Activated CD4-positive, alpha-beta T cell treated with anti-CD3 and anti-CD28 coated beads, Interleukin-2, Interleukin-6, amounts not matched to agents 100 ng/mL and 50 ng/mL, durations not matched to agents 16 hours and 8 hours (primary cell): ENCODE measurements around the gene ASXL3.

Experiments used
- DNase-seq: peaks from one replicate; pipeline ENCODE4 v3.0.0-alpha.2; 2020

ASXL3 gene

DNA sequence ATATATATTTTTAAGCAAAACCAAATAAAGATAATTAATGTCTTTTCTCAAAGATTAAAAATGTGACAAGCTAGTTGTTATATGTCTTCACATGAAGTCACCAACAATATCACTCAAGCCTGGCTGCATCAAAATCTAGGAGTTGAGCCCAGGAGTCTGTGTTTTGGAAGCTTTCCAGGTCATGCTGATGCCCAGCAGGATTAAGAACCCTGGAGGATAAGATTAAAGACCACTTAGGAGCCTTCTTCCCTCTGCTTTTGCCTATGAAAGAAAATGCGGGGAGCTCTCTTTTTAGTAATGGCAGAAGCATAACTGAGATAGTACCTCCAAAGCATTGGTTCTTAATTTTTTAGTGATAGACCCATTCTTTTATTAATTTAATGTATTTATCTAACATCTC lies 157.4 kb downstream of the ASXL3 start:
- DNase-seq: no peak

- no peak for DNase-seq
These were observed 163.7 kb downstream of the ASXL3 start for GRCh38 chr18:33741760-33742159.

DNA sequence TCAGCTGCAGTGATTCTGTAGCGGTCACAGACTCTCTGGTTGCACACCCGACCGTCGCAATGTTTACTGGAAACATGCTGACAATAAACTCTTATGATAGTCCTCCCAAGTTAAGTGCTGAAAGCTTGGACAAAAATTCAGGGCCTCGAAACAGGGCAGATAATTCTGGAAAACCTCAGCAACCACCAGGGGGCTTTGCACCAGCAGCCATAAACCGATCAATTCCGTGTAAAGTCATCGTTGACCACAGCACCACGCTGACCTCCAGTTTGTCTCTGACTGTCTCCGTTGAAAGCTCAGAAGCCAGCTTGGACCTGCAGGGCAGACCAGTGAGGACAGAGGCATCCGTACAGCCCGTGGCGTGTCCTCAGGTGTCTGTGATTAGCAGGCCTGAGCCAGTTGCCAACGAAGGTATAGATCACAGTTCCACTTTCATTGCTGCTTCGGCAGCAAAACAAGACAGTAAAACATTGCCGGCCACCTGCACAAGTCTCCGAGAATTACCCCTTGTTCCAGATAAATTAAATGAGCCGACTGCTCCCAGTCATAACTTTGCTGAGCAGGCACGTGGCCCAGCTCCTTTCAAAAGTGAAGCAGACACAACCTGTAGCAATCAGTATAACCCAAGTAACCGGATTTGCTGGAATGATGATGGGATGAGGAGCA lies 166.1 kb downstream of the ASXL3 start:
- DNase-seq: no peak

GRCh38 chr18:33745151-33745795 lies 167.3 kb downstream of the ASXL3 start:
- DNase-seq: no peak

- no peak for DNase-seq
These were observed 168.0 kb downstream of the ASXL3 start for GRCh38 chr18:33745871-33746545.

- DNase-seq: no peak
These were observed 171.8 kb downstream of the ASXL3 start for GRCh38 chr18:33749834-33750233.

DNA sequence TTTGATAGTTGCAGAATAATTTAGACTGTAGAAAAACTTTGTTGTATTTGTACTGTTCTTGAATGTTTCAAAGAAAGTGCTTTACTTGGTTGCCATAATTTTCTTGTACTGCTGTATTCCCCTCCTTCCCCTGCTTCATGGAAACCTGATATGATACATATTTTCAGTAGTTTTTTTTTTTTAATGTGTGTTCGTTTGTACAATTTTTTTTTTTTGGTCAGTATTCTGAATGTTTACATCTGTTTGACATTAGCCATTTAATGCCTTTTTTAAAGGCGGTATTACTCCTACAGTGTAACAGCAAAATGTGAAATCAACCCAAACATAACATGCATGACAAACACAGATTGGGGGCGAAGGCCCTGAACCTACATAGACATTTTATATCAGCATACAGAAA lies 172.3 kb downstream of the ASXL3 start:
- no peak for DNase-seq

DNA sequence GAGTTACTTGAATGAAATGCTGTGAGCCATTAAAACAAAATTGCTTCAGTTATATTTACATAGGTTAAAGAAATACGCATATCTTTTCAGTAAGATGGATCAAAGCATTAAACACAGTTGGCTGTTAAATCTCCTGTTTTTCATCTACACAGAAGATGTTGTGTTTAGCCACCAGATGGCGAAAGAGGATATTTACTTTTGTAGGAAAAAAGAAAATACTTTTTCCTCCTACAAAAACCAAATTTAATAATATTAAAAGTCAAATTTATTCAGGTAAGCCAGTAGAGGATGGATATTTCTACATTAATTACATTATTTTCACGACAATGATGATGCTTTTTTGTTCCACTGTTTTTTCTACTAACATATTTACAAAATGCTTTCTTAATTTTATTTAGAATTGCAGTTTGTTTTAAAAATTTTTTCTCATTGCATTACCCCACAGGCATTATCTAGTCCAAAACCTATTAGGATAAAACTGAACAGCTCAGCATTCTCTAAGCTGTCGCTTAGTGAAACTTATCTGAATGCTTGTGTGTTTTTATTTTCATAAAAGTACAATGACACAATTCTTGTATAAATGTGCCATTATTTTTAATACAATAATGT lies 173.7 kb downstream of the ASXL3 start:
- no peak for DNase-seq

- DNase-seq: no peak
These were observed 177.4 kb downstream of the ASXL3 start for GRCh38 chr18:33755391-33755790.

DNA sequence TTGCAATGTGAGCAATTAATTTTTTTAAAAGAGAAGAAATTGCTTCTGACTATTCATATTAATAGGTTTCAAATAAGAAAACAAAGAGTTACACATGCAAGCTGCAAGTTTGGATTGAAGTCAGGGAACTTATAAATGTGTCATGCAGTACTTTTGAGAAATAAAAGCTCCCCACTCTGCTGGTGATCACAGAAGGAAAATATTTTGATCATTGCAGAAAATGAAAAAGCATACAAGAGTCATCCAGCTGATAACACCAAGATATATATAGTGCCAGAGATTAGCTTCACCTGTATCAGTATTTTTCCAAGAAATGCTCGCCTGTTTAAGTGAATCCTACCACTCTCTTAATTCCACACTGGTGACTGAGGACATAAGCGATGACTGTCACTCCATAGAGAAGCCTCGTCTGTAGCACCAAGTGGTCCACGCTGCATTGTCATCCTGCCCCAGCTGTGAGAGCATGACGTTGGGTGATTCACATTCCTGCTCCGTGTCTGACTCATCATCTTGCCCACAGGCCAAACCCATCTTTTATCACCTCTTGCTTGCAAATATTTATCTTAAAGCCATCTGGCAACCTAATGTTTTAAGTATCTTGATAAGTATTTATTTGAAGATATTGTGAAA lies 178.0 kb downstream of the ASXL3 start:
- DNase-seq: no peak

- DNase-seq: no peak
These were observed 179.0 kb downstream of the ASXL3 start for GRCh38 chr18:33757037-33757436.

- peak; percentile 3 for DNase-seq
These were observed 183.3 kb downstream of the ASXL3 start for GRCh38 chr18:33761363-33761762.

DNA sequence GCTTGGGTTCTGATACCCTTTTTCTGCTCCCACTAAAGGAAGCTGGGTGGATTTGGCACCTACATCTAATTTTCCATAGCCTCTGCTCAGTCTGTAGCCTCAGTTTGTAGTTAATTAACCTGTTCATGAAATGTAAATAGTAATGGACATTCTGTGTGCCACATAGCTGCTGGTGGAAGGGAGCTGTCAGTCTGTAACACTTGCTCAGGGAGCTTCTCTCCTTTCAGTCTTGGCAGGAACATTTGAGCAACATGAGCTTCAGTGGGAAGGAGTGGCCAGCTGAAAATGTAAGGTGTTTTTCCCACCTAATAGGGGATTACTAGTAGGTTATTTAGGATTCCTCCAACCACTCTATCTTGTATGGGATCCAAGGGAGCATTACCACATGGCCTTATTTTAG lies 203.4 kb downstream of the ASXL3 start:
- no peak for DNase-seq
